Raji (cell line): ENCODE measurements around the gene RERE.

Experiments
- POLR2A ChIP-seq: IDR thresholded peaks from 2 replicates; pipeline ENCODE4 v1.6.1; 2011; ENCODE audit warnings: low read depth, low read length, control low read depth; ENCODE audit not compliant: insufficient read depth

RERE gene

GRCh38 chr1:8412183-8412831 lies 405.1 kb downstream of the RERE start:
- no peak for TF ChIP-seq POLR2A

- TF ChIP-seq POLR2A, result no peak
Observed at GRCh38 chr1:8411803-8412182, 405.6 kb downstream of the RERE start.

- TF ChIP-seq POLR2A, result no peak
Observed at GRCh38 chr1:8410791-8411190, 406.6 kb downstream of the RERE start.

GRCh38 chr1:8409606-8410005 lies 407.8 kb downstream of the RERE start:
- no peak for TF ChIP-seq POLR2A

GRCh38 chr1:8409106-8409505 lies 408.3 kb downstream of the RERE start:
- TF ChIP-seq POLR2A, result no peak

GRCh38 chr1:8408151-8408839 lies 409.1 kb downstream of the RERE start:
- TF ChIP-seq POLR2A, result no peak

GRCh38 chr1:8407652-8408051 lies 409.8 kb downstream of the RERE start:
- no peak for TF ChIP-seq POLR2A

GRCh38 chr1:8406960-8407359 lies 410.5 kb downstream of the RERE start:
- TF ChIP-seq POLR2A, result no peak

- TF ChIP-seq POLR2A, result no peak
Observed at GRCh38 chr1:8406011-8406410, 411.4 kb downstream of the RERE start.

GRCh38 chr1:8404460-8405370 lies 412.7 kb downstream of the RERE start:
- no peak for TF ChIP-seq POLR2A

- TF ChIP-seq POLR2A, result no peak
Observed at GRCh38 chr1:8402109-8402710, 415.2 kb downstream of the RERE start.

- no peak for TF ChIP-seq POLR2A
Observed at GRCh38 chr1:8398677-8399076, 418.8 kb downstream of the RERE start.

GRCh38 chr1:8398086-8398485 lies 419.4 kb downstream of the RERE start:
- TF ChIP-seq POLR2A, result no peak

GRCh38 chr1:8397511-8397910 lies 419.9 kb downstream of the RERE start:
- no peak for TF ChIP-seq POLR2A

GRCh38 chr1:8396786-8397406 lies 420.5 kb downstream of the RERE start:
- no peak for TF ChIP-seq POLR2A

GRCh38 chr1:8396083-8396785 lies 421.2 kb downstream of the RERE start:
- TF ChIP-seq POLR2A, result no peak
